Activated CD4-positive, alpha-beta T cell treated with anti-CD3 and anti-CD28 coated beads for 36 hours (primary cell): ENCODE measurements around the gene PLXNB3. TPM values are rescaled to one million over a fixed set of nuclear protein-coding genes. Genes with fewer than 3 reads are reported as not detected.
"Not testable (repeated sequence)": the region's sequence is repeated elsewhere in the genome, so short reads cannot be mapped to it uniquely, and the experiment has no call there.

Source experiments
- ATAC-seq: fragments of 200-7000 bp; cut with Tn5 transposase; one replicate; pipeline ENCODE4 v1.10.0; 2021; ENCODE audit warnings: mild to moderate bottlenecking, moderate library complexity
- CTCF ChIA-PET: fragments of 350-600 bp; sonication (Branson Sonifier 250); formaldehyde crosslinking; loops from one replicate; lab custom pipeline; 2021; ENCODE audit warnings: antibody characterized with exemption; lab: Charles Lee
- POLR2A ChIA-PET: fragments of 350-600 bp; sonication (Branson Sonifier 250); formaldehyde crosslinking; loops from one replicate; lab custom pipeline; 2021; ENCODE audit warnings: antibody characterized with exemption, inconsistent platforms; lab: Charles Lee
- DNase-seq: peaks from one replicate; pipeline ENCODE4 v3.0.0-alpha.2; 2020
- H3K27ac Mint-ChIP-seq: one replicate; pipeline ENCODE4 v1.8.0; 2021; ENCODE audit warnings: mixed read lengths
- H3K27me3 Mint-ChIP-seq: one replicate; pipeline ENCODE4 v1.8.0; 2021; ENCODE audit warnings: mixed read lengths
- H3K36me3 Mint-ChIP-seq: one replicate; pipeline ENCODE4 v1.8.0; 2021; ENCODE audit warnings: low read depth, mixed read lengths
- H3K4me1 Mint-ChIP-seq: one replicate; pipeline ENCODE4 v1.8.0; 2021; ENCODE audit warnings: mixed read lengths
- H3K4me3 Mint-ChIP-seq: one replicate; pipeline ENCODE4 v1.8.0; 2021; ENCODE audit warnings: mild to moderate bottlenecking, moderate library complexity, mixed read lengths
- H3K9me3 Mint-ChIP-seq: one replicate; pipeline ENCODE4 v1.8.0; 2021; ENCODE audit warnings: low read depth, mixed read lengths
- intact Hi-C, 2 experiments: fragments of 100-400 bp; cut with DNase I in 1 of 2; cut with micrococcal nuclease in 1 of 2; formaldehyde crosslinking; loops; one replicate each; pipeline versions ENCODE4 v1.14.2 to v1.15.1; 2022 to 2024; cut with DNase I, micrococcal nuclease
- total RNA-seq, 2 experiments: library from RNA; stranded (reverse); gene quantifications; one replicate each; pipeline ENCODE4 v1.2.3, GENCODE V29; 2021

Gene PLXNB3
- total RNA-seq, 2 experiments from 2014 or later: 1.6 to 2.4 TPM

DNA sequence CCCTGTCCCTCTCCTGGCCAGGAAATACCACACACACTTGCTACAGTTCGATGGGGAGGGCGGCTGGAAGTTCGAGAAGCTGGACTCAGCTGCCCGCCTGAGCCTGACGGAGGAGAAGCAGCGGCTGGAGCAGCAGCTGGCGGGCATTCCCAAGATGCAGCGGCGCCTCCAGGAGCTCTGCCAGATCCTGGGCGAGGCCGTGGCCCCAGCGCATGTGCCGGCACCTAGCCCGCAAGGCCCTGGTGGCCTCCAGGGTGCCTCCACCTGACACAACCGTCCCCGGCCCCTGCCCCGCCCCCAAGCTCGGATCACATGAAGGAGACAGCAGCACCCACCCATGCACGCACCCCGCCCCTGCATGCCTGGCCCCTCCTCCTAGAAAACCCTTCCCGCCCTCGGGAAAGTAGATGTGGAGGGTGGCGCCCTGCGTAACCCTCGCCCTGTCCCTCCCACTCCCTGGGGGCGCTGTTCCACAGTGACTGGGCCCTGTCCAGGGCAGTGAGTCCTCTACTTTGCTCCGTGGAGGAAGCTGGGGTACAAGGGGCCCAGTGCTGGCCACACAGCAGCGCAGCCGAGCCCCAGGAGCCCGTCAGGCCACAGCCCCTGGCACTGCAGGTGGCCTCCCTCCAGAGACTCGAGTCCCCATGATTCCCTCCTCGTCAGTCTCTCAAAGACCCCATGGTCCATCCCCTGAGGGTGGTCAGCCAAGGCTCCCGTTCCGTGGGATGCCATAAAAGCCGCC, 20.4 kb upstream of the PLXNB3 start:
- ATAC-seq, H3K36me3 Mint-ChIP-seq, H3K27ac Mint-ChIP-seq, H3K4me3 Mint-ChIP-seq, CTCF ChIA-PET, DNase-seq, intact Hi-C loops, H3K9me3 Mint-ChIP-seq, POLR2A ChIA-PET, H3K27me3 Mint-ChIP-seq: not testable (repeated sequence)
- H3K4me1 Mint-ChIP-seq: peaks cover 18% of the 10 kb centered on the region

DNA sequence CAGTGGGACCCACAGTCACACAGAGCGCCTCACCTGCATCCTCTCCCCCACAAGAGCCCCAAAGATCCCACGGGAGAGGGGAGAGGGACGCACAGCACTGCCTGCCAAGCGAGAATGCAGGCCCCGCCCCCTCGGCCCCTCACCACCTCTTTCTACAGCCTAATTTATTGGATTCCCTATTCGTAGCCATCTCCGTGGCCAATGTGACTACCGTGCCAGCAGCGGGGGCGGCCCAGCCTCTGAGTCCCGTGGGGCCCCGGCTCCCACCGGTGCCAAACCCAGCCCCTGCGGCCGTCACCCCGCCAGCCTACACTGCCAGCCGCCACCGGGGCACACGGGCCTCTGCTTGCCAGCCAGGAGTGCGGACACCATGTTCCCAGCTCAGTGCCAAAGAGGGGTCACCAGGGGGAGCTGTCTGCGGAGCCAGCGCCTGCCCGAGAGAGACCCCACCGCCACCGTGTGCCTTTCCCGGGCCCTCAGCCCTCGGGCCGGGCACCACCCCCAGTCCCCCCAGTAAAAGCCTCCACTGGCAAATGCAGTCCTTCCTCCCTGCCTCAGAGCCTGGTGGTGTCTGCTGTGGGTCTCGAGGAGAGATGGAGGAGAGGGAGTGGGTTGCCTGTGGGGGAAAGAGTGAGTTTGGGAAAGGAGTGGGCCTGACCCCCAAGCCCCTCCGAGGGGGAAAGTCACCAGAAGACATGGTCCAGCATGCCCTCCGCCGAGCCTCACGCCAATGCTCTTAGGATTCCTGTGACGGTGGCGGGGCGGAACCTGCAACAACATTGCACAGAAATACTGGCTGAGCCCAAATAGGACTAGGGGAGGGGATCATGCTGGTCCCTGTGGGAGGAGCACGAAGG, 19.6 kb upstream of the PLXNB3 start:
- DNase-seq: peak; percentile 42
- Mint-ChIP-seq H3K27ac (no peak overlapping the region), H3K4me3 (no peak overlapping the region), H3K27me3 (peaks cover 5% of the 10 kb centered on the region), H3K9me3 (no peaks in the 10 kb centered on the region), H3K4me1 (peaks cover 18% of the 10 kb centered on the region), H3K36me3 (no peaks in the 10 kb centered on the region)
- no peak for ATAC-seq
- ChIA-PET CTCF (interaction anchor here (0.6 kb wide), 1 partner anchor 163 kb away, joined by 3 read pairs; no protein-coding TSS in a partner anchor), POLR2A (no interaction called here)
- intact Hi-C loops: no loop called here

DNA sequence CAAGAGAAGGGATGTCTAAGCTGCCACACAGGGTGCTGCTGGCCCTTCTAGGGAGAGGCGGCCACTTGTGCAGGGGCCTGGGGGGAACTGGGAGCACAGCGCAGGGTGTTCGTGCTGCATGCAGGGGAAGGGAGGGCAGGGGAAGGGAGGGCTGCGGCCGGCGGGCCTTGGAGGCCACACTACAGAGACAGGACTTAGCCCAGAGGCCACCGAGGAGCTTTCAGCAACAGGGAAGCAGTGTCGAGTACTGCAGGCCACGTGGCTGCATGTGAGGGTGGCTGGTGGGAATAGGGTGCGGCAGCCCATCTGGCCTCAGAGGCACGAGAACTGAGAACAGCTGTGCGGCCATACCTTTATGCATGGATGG, 19.0 kb upstream of the PLXNB3 start:
- CTCF ChIA-PET: interaction anchor here (0.6 kb wide), 1 partner anchor 163 kb away, joined by 3 read pairs; no protein-coding TSS in a partner anchor
- H3K4me3 Mint-ChIP-seq, POLR2A ChIA-PET, ATAC-seq, H3K27me3 Mint-ChIP-seq, H3K9me3 Mint-ChIP-seq, DNase-seq, H3K36me3 Mint-ChIP-seq, H3K27ac Mint-ChIP-seq, intact Hi-C loops: not testable (repeated sequence)
- H3K4me1 Mint-ChIP-seq: peaks cover 12% of the 10 kb centered on the region

DNA sequence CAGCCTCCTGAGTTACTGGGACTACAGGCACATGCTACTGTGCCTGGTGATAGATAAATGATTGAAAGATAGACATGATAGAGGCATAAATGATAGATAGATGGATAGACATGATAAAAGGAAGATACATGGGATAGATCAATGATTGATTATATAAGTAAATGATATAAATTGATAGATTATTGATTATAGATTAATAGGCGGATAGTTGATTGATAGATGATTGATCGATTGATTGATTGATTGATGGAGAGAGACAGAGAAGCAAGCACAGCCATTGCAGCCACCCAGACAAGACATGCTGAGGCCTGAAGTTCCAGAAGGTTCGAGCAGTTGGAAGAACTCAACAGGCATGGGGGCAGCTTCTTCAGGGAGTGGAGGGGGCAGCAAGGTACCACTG, 17.7 kb upstream of the PLXNB3 start:
- no peaks in the 10 kb centered on the region for H3K36me3 Mint-ChIP-seq
- DNase-seq: no peak
- H3K4me3 Mint-ChIP-seq: no peak overlapping the region
- intact Hi-C loops: no loop called here
- no peak overlapping the region for H3K27ac Mint-ChIP-seq
- POLR2A ChIA-PET: no interaction called here
- no peaks in the 10 kb centered on the region for H3K9me3 Mint-ChIP-seq
- CTCF ChIA-PET: no interaction called here
- H3K4me1 Mint-ChIP-seq: peaks cover 2% of the 10 kb centered on the region
- ATAC-seq: no peak
- H3K27me3 Mint-ChIP-seq: peaks cover 5% of the 10 kb centered on the region

- H3K4me3 Mint-ChIP-seq, CTCF ChIA-PET, ATAC-seq, H3K9me3 Mint-ChIP-seq, POLR2A ChIA-PET, H3K4me1 Mint-ChIP-seq, intact Hi-C loops, H3K36me3 Mint-ChIP-seq, DNase-seq, H3K27me3 Mint-ChIP-seq, H3K27ac Mint-ChIP-seq: not testable (repeated sequence)
These were observed 17.1 kb upstream of the PLXNB3 start for GRCh38 chrX:153746991-153747390.

- H3K27me3 Mint-ChIP-seq, H3K9me3 Mint-ChIP-seq, ATAC-seq, intact Hi-C loops, POLR2A ChIA-PET, H3K36me3 Mint-ChIP-seq, CTCF ChIA-PET, H3K4me3 Mint-ChIP-seq, DNase-seq, H3K27ac Mint-ChIP-seq, H3K4me1 Mint-ChIP-seq: not testable (repeated sequence)
These were observed 15.0 kb upstream of the PLXNB3 start for GRCh38 chrX:153749017-153749416.

DNA sequence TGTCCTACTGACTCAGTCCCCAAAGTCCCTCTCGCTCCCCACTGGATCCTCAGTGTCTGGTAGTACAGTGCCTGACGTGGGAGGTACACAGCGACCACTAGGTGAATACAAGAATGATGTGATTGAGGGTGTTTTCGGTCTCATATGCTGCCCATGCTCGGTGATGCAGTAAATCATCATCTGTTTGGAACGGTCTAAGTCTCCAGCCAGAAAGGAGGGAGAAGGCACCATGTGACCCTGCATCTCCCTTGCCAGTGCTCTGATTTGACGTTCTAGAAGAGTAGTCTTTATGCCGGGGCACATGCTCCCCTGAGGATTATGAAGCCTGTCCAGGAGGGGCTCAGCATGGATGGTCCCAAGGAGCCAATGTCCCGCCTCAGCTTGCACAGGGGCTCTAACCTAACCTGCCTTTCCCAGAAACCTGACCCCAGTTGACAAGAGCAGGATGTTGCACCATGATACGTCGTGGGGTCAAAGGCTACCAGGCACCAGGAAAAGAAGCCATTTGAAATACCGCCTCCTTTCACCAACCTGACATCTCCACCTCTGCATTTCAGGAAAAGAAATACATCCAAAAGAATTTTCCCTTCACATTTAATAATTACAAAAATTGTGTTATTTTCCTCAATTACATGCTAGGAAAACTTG, 13.8 kb upstream of the PLXNB3 start:
- Mint-ChIP-seq H3K4me1 (no peaks in the 10 kb centered on the region), H3K9me3 (no peaks in the 10 kb centered on the region), H3K36me3 (no peaks in the 10 kb centered on the region), H3K27me3 (peaks cover 2% of the 10 kb centered on the region), H3K27ac (no peak overlapping the region), H3K4me3 (no peak overlapping the region)
- intact Hi-C loops: no loop called here
- ATAC-seq (no peak), DNase-seq (no peak)
- ChIA-PET CTCF (interaction anchor here (1.2 kb wide), 1 partner anchor 217 kb away, joined by 3 read pairs; no protein-coding TSS in a partner anchor), POLR2A (no interaction called here)

- intact Hi-C loops: no loop called here
- no peaks in the 10 kb centered on the region for H3K27me3 Mint-ChIP-seq
- no peak overlapping the region for H3K27ac Mint-ChIP-seq
- no peaks in the 10 kb centered on the region for H3K9me3 Mint-ChIP-seq
- no peaks in the 10 kb centered on the region for H3K4me1 Mint-ChIP-seq
- DNase-seq: no peak
- ChIA-PET POLR2A (no interaction called here), CTCF (no interaction called here)
- H3K4me3 Mint-ChIP-seq: no peak overlapping the region
- no peaks in the 10 kb centered on the region for H3K36me3 Mint-ChIP-seq
- no peak for ATAC-seq
These were observed 8.9 kb upstream of the PLXNB3 start for GRCh38 chrX:153755136-153755535.

- Mint-ChIP-seq H3K4me1 (peaks cover 9% of the 10 kb centered on the region), H3K27ac (no peak overlapping the region), H3K9me3 (no peaks in the 10 kb centered on the region), H3K27me3 (no peaks in the 10 kb centered on the region), H3K4me3 (no peak overlapping the region), H3K36me3 (no peaks in the 10 kb centered on the region)
- intact Hi-C loops: loop anchor here (5.0 kb wide), 3 partner anchors 120 to 185 kb away; partner anchors contain the start of gene AVPR2 (in 1 of the 2)
- no peak for ATAC-seq
- DNase-seq: no peak
- ChIA-PET POLR2A (no interaction called here), CTCF (interaction anchor here (1.4 kb wide), 1 partner anchor 10 kb away, joined by 3 read pairs; no protein-coding TSS in a partner anchor)
These were observed 2.2 kb upstream of the PLXNB3 start for GRCh38 chrX:153761863-153762262.

- ATAC-seq: no peak
- peaks cover 9% of the 10 kb centered on the region for H3K4me1 Mint-ChIP-seq
- no peaks in the 10 kb centered on the region for H3K9me3 Mint-ChIP-seq
- ChIA-PET CTCF (interaction anchor here (1.4 kb wide), 2 partner anchors 11 to 187 kb away, joined by 3 to 8 read pairs; no protein-coding TSS in a partner anchor), POLR2A (no interaction called here)
- no peaks in the 10 kb centered on the region for H3K36me3 Mint-ChIP-seq
- H3K4me3 Mint-ChIP-seq: no peak overlapping the region
- no peak for DNase-seq
- no peaks in the 10 kb centered on the region for H3K27me3 Mint-ChIP-seq
- intact Hi-C loops: loop anchor here (5.0 kb wide), 3 partner anchors 120 to 185 kb away; partner anchors contain the start of gene AVPR2 (in 1 of the 2)
- no peak overlapping the region for H3K27ac Mint-ChIP-seq
These were observed 1.3 kb upstream of the PLXNB3 start for GRCh38 chrX:153762626-153763173.
